ENCODE results near the gene KRTAP2-4.

DNA sequence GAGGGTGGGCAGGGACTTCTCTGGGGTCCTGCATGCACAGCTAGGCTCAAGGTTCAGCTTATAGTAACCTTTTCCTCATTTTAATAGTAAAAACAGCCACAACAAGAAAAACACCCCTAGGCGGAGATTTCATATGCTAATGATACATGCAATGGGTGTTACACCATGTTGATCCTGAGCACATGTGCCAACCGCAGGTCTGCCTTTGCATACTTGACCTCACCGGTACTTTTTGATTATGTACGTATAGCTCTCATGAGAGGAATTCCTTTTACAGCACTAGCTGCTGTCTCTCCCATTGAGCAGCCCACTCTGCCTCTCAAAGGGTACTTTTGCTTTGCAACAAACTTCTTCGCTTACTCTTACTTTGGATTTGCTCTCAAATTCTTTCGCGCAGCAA, 30.4 kb upstream of the KRTAP2-4 start:
- no peak for TF ChIP-seq POLR2A (IDR thresholded peaks at IDR 0.05)
- no peak for TF ChIP-seq CTCF (IDR thresholded peaks at IDR 0.05)
- no peak for TF ChIP-seq EP300 (IDR thresholded peaks at IDR 0.05)

Measured in stomach (tissue), 4 donors.